GM20000 (cell line): ENCODE results near the gene CELA2B.

ENCODE experiments used
- DNase-seq: peaks from one replicate; pipeline ENCODE4 v3.0.0; 2012; ENCODE audit warnings: low spot score
- TF ChIP-seq, protein P1 (sequence below): IDR thresholded peaks from 2 replicates; pipeline ENCODE4 v1.5.1; 2012; ENCODE audit warnings: mild to moderate bottlenecking, control low read depth; ENCODE audit errors: extremely low read depth, missing control alignments

The CELA2B gene

DNA sequence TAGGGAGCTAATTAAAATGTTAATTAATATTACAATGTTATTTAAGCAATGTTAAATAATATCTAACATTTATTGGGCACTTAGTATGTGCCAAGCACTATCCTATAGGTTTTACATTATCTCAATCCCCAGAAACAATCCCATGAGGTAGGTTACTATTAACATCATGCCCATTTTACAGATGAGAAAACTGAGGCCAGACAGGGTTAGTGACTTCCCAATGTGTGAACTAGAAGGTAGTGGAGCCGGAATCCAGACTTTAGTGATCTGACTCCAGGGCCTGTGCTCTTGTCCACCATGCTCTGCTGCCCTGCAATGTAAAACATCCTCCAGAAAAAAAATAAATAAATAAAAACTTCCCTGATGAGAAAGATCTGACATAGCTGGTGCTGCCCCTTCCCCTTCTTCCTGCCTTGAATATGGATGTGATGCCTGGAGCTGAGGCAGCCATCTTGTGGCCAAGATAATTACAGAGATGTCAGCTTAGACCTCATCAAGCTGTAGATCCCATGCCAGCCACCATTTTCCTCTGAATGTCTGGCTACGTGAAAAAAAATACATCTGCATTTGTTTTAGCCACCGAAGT lies 26.9 kb upstream of the CELA2B start:
- TF ChIP-seq, protein P1, sequence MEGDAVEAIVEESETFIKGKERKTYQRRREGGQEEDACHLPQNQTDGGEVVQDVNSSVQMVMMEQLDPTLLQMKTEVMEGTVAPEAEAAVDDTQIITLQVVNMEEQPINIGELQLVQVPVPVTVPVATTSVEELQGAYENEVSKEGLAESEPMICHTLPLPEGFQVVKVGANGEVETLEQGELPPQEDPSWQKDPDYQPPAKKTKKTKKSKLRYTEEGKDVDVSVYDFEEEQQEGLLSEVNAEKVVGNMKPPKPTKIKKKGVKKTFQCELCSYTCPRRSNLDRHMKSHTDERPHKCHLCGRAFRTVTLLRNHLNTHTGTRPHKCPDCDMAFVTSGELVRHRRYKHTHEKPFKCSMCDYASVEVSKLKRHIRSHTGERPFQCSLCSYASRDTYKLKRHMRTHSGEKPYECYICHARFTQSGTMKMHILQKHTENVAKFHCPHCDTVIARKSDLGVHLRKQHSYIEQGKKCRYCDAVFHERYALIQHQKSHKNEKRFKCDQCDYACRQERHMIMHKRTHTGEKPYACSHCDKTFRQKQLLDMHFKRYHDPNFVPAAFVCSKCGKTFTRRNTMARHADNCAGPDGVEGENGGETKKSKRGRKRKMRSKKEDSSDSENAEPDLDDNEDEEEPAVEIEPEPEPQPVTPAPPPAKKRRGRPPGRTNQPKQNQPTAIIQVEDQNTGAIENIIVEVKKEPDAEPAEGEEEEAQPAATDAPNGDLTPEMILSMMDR, result no peak
- DNase-seq, result no peak

DNA sequence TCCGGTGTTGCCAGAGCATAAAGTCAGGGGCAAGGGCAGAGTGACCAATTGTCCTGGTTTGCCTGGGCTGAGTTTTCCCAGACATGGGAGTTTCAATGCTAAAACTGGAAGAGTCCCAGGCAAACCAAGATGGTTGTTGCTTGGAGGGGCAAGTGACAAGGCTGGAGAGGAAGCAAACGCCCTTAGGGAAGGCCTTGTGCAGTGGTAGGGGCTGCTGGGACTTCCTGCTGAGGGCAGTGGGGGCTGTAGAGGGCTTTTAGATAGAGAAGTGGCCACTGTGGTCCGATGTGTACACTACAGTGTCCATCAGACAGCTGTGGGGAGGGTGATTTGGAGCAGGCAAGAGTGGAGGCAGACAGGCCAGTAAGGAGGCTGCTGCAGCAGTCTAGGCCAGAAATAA lies 26.3 kb upstream of the CELA2B start:
- DNase-seq, result no peak
- TF ChIP-seq, protein P1, result no peak

DNA sequence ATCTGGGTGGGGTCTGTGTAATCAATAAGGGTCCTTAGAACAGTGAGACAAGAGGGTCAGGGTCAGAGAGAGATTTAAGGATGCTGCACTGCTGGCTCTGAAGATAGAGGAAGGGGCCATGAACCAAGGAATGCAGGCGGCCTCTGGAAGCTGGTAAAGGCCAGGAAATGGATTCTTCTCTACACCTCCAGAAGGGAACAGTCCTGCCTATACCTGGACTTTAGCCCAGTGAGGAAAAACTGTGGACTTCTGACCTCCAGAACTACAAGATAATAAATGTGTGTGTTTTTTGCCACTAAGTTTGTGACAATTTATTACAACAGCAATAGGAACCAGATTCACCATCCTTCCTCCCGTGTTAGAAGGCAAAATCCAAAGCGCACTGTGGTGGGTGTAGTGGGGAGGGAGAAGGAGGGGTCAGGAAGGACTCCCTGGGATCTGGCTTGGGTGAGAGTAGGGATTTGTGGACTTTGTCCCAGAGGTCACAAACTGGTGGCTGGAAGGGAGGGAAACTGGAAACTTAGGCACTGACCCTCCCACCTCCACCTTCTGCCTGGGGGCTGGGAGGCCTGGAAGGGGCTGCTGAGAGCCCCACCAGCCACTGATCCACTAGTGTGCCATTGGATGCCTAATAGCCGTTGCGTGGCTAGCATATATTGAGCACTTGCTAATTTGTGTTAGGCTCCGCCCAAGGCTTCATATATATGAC lies 24.7 kb upstream of the CELA2B start:
- DNase-seq, result no peak
- TF ChIP-seq, protein P1, result no peak

DNA sequence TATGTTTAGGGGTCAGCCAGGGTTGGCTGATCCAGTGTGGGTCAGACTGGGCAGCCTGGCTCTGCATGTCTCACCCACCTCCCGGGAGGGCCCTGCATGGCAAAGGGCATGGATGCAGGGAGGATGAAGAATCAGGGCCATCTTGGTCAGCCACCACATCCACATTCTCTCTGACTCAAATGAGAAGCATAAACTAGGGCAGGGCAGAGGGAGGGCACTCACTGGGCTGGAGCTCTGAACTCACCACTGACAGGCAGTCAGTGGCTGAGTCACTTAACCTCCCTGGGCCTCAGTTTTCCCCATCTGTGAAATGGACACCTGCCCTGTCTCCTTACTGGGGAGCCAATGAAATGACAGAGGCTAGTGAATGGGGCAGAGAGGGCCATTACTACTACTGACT lies 23.7 kb upstream of the CELA2B start:
- TF ChIP-seq, protein P1, result no peak
- no peak for DNase-seq

DNA sequence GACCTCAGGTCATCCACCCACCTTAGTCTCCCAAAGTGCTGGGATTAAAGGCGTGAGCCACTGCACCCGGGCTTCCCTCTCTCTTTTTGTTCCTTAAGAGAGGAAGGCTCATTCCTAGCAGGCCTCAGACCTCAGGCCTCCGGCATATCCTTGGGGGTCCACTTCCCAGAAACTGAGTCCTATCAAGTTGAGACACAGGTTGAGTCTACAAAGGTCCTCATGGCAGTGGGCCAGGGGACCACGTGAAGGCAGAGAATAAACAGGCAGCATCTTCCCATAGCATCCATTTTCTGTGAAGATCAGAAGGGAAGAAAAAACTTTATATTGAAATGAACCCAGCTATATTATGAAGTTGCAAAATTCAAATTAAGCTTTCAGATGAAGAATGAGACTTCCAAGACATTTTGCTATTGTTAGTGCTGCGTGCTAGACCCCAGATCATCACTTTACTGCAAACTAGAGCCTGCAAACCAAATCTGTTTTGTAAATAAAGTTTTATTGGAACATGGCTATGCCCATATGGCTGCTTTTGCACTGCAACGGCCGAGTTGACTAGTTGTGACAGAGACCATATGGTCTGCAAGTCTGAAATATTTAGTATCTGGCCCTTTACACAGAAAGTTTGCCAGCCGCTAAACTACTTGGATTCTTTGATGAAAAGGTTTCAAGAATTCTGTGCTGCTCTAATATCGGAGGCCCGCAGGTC lies 22.9 kb upstream of the CELA2B start:
- TF ChIP-seq, protein P1, result no peak
- DNase-seq, result no peak

DNA sequence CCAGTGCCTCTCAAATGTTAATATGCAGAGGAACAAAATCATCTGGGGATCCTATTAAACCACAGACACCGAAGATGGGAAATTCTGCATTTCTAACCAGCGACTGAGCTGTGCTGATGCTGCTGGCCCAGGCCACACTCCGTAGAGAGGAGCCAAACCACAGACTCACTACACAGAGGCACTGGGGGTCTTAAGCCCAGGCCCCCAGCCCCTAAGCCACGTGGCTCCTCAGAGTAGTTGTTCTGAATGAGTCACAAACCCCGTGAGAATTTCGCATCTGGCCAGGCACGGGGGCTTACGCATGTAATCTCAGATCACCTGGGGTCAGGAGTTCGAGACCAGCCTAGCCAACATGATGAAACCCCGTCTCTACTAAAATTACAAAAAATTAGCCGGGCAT lies 22.2 kb upstream of the CELA2B start:
- DNase-seq, result no peak
- TF ChIP-seq, protein P1, result no peak

DNA sequence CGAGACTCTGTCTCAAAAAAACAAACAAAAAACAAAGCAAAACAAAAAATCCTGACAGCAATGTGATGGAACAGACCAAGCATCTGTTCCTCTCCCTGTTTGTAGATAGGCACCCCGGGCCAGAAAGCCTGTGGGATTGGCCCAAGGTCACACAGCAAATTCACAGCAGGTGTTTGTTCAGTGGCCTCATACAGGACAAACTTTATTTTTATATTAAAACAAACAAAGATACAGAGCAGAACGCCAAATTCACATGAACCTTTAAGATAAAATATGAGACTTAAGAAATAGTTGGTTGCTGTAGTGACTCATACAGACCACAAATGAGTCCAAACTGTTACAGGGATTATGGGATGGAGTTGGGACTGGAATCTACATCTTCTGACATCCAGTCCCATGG lies 21.6 kb upstream of the CELA2B start:
- TF ChIP-seq, protein P1, result no peak
- no peak for DNase-seq
